ENCODE results near the gene ARHGAP24. TPM values are rescaled to one million over a fixed set of nuclear protein-coding genes. Genes with fewer than 3 reads are reported as not detected.

Gene ARHGAP24
- total and polyA plus RNA-seq, 2 experiments from 2014 or later, result 19.5 to 29.6 TPM

DNA sequence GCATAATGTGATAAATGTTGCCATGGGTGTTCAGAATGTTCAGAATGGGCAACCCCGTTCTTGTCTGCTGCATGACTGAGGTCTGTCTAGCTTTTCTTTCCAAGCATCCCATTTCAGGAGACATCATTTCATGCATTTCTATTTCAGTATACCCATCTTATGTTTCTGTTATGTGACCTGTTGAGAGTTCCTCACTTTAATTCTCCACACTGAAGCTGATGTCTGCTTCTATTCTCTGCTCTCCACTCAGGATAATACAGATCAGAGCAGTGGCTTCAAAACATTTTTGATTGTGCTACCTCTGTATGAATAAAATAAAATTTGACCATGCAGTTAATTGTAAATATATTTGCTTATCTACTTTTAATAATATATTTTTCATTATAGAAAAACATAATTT, 398.6 kb downstream of the ARHGAP24 start:
- TF ChIP-seq, protein P1, sequence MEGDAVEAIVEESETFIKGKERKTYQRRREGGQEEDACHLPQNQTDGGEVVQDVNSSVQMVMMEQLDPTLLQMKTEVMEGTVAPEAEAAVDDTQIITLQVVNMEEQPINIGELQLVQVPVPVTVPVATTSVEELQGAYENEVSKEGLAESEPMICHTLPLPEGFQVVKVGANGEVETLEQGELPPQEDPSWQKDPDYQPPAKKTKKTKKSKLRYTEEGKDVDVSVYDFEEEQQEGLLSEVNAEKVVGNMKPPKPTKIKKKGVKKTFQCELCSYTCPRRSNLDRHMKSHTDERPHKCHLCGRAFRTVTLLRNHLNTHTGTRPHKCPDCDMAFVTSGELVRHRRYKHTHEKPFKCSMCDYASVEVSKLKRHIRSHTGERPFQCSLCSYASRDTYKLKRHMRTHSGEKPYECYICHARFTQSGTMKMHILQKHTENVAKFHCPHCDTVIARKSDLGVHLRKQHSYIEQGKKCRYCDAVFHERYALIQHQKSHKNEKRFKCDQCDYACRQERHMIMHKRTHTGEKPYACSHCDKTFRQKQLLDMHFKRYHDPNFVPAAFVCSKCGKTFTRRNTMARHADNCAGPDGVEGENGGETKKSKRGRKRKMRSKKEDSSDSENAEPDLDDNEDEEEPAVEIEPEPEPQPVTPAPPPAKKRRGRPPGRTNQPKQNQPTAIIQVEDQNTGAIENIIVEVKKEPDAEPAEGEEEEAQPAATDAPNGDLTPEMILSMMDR (IDR thresholded peaks at IDR 0.05; ENCODE audit: poor library complexity), result no peak
- TF ChIP-seq EZH2phosphoT487 (IDR thresholded peaks at IDR 0.05; ENCODE audit: low read depth, severe bottlenecking, unreplicated experiment) (no peak), EZH2 (IDR thresholded peaks at IDR 0.05; ENCODE audit: borderline replicate concordance) (no peak)

DNA sequence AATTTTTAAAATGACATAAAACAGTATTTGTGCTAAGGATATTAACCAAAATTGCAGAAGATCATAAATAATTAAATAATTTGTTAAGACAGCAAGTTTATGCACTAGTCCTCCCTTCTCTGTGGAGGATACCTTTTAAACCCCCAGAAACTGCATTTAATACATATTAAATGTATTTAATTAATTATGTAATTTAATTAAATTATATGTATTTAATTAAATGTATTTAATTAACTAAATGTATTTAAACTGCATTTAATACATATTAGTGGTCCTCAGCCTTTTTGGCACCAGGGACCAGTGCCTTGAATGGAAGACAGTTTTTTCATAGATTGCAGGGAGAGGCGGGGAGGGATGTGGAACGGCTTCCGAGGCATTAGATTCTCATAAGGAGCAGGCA, 404.6 kb downstream of the ARHGAP24 start:
- WGBS (ENCODE audit: low lambda C conversion rate, missing lambda C conversion rate), result 97% methylated on average over 3 of the region's 3 CpGs

More for the DNA sequence above, 398.6 kb downstream of the ARHGAP24 start:
- Histone ChIP-seq H3K36me3 (replicated peaks; ENCODE audit: insufficient read depth, low read depth) (no peaks in the 10 kb centered on the region), H3K4me3 (no peak overlapping the region), H3K4me1 (ENCODE audit: insufficient read depth) (no peaks in the 10 kb centered on the region), H3K4me2 (no peak overlapping the region), H3K27me3 (no peaks in the 10 kb centered on the region), H3K27ac (no peak overlapping the region), H2AFZ (no peak overlapping the region), H3K79me2 (no peaks in the 10 kb centered on the region), H3K9me3 (ENCODE audit: low read depth) (no peaks in the 10 kb centered on the region), H4K20me1 (ENCODE audit: insufficient read depth, poor library complexity, severe bottlenecking) (peaks cover 4% of the 10 kb centered on the region), H3K9me2 (replicated peaks; ENCODE audit: insufficient read depth) (no peaks in the 10 kb centered on the region)
- DNase-seq (ENCODE audit: low spot score), result no peak
- 91% methylated on average over 1 of the region's 1 CpG for WGBS (ENCODE audit: low lambda C conversion rate, missing lambda C conversion rate)

DNA sequence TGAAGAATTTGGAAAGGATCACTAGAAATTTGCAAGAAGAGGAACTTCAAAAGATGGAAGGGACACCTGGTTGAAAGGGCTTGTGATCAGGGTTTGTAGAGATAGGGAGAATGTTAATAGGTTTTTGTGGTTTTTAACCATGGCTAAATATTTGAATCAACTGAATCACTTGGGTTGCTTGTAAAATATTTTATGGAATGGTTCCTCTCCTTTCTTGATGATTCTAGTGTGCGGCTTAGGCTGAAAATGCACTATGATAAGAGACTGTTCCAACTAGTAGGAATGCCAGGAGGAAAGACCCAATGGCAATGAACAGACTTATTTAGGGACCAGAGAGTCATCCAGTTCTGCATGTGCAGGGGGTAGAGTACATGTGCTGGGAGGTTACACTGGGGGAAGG, 408.2 kb downstream of the ARHGAP24 start:
- no peaks in the 10 kb centered on the region for H3K9me3 ChIP-seq (ENCODE audit: low read depth)
- H3K27me3 ChIP-seq, result no peaks in the 10 kb centered on the region
- H3K27ac ChIP-seq, result no peak overlapping the region
- 73% methylated on average over 1 of the region's 1 CpG for WGBS (ENCODE audit: low lambda C conversion rate, missing lambda C conversion rate)
- no peak for DNase-seq (ENCODE audit: low spot score)
- no peaks in the 10 kb centered on the region for H3K79me2 ChIP-seq
- H3K4me2 ChIP-seq, result no peak overlapping the region
- H3K4me1 ChIP-seq (ENCODE audit: insufficient read depth), result no peaks in the 10 kb centered on the region
- TF ChIP-seq EZH2 (IDR thresholded peaks at IDR 0.05; ENCODE audit: borderline replicate concordance), result no peak
- TF ChIP-seq, protein P1 (IDR thresholded peaks at IDR 0.05; ENCODE audit: poor library complexity), result no peak
- no peak for TF ChIP-seq EZH2phosphoT487 (IDR thresholded peaks at IDR 0.05; ENCODE audit: low read depth, severe bottlenecking, unreplicated experiment)
- no peaks in the 10 kb centered on the region for H3K36me3 ChIP-seq (replicated peaks; ENCODE audit: insufficient read depth, low read depth)
- H3K9me2 ChIP-seq (replicated peaks; ENCODE audit: insufficient read depth), result no peaks in the 10 kb centered on the region
- H2AFZ ChIP-seq, result no peak overlapping the region
- H4K20me1 ChIP-seq (ENCODE audit: insufficient read depth, poor library complexity, severe bottlenecking), result no peaks in the 10 kb centered on the region
- no peak overlapping the region for H3K4me3 ChIP-seq

More for the DNA sequence above, 404.6 kb downstream of the ARHGAP24 start:
- no peak for DNase-seq (ENCODE audit: low spot score)
- Histone ChIP-seq H4K20me1 (ENCODE audit: insufficient read depth, poor library complexity, severe bottlenecking) (peaks cover 4% of the 10 kb centered on the region), H3K27me3 (no peaks in the 10 kb centered on the region), H3K36me3 (replicated peaks; ENCODE audit: insufficient read depth, low read depth) (no peaks in the 10 kb centered on the region), H2AFZ (no peak overlapping the region), H3K9me2 (replicated peaks; ENCODE audit: insufficient read depth) (no peaks in the 10 kb centered on the region), H3K4me1 (ENCODE audit: insufficient read depth) (no peaks in the 10 kb centered on the region), H3K9me3 (ENCODE audit: low read depth) (no peaks in the 10 kb centered on the region), H3K4me3 (no peak overlapping the region), H3K27ac (no peak overlapping the region), H3K79me2 (no peaks in the 10 kb centered on the region), H3K4me2 (no peak overlapping the region)
- TF ChIP-seq EZH2phosphoT487 (IDR thresholded peaks at IDR 0.05; ENCODE audit: low read depth, severe bottlenecking, unreplicated experiment), result no peak
- TF ChIP-seq, protein P1 (IDR thresholded peaks at IDR 0.05; ENCODE audit: poor library complexity), result no peak

DNA sequence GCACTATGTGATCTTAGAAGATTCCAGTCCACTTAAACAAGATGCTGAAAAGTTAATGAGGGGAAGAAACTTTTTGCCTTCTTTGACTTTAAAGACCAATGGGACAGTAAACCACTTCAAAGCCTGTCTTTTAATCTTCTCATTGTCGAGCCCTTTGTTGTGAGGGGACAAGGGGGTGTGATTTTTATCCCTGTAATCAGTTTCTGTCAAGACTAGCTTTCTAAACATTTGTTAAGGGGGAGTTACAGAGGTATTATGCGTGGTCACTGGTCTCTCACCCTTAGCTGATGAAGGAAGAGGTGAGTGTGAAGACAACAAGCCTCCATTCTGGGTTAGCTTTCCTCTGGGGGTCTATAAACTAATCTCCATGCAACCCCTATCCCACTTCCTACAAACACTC, 409.3 kb downstream of the ARHGAP24 start:
- no peak overlapping the region for H3K4me2 ChIP-seq
- WGBS (ENCODE audit: low lambda C conversion rate, missing lambda C conversion rate), result 46% methylated on average over 2 of the region's 2 CpGs
- H3K36me3 ChIP-seq (replicated peaks; ENCODE audit: insufficient read depth, low read depth), result no peaks in the 10 kb centered on the region
- TF ChIP-seq, protein P1 (IDR thresholded peaks at IDR 0.05; ENCODE audit: poor library complexity), result no peak
- TF ChIP-seq EZH2 (IDR thresholded peaks at IDR 0.05; ENCODE audit: borderline replicate concordance), result no peak
- TF ChIP-seq EZH2phosphoT487 (IDR thresholded peaks at IDR 0.05; ENCODE audit: low read depth, severe bottlenecking, unreplicated experiment), result no peak
- no peaks in the 10 kb centered on the region for H3K79me2 ChIP-seq
- no peaks in the 10 kb centered on the region for H3K4me1 ChIP-seq (ENCODE audit: insufficient read depth)
- H3K9me3 ChIP-seq (ENCODE audit: low read depth), result no peaks in the 10 kb centered on the region
- H4K20me1 ChIP-seq (ENCODE audit: insufficient read depth, poor library complexity, severe bottlenecking), result no peaks in the 10 kb centered on the region
- no peak for DNase-seq (ENCODE audit: low spot score)
- no peak overlapping the region for H3K4me3 ChIP-seq
- H2AFZ ChIP-seq, result no peak overlapping the region
- no peaks in the 10 kb centered on the region for H3K27me3 ChIP-seq
- no peaks in the 10 kb centered on the region for H3K9me2 ChIP-seq (replicated peaks; ENCODE audit: insufficient read depth)
- H3K27ac ChIP-seq, result no peak overlapping the region
